GM12872 (cell line): Measurements from ENCODE around the gene DNPEP.

Experiments
- CTCF ChIP-seq: IDR thresholded peaks from 3 replicates; pipeline ENCODE4 v1.5.1; 2011; ENCODE audit warnings: low read depth, mild to moderate bottlenecking, low read length, moderate library complexity; ENCODE audit not compliant: insufficient read depth

DNPEP gene

DNA sequence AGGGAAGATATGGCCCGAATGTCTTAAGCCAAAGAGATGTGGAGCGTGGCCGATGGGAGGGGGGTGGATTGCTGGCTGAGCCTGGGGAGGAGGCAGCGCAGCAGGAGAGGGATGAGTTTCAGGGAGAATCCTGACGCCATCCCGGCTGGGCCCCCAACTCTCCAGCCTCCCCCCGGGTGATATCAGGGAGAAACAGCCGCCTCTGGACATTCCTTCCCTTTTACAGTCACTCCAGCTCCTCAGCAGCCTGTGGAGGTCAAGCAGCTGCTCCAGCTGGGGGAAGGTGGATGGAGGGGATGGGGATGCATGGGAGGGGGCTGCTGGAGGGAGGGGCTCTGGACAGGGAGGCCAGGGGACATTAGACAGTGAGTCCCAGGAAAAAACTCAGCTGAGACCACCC is 20.9 kb upstream of the DNPEP start:
- TF ChIP-seq CTCF: no peak

- TF ChIP-seq CTCF: no peak
Observed at GRCh38 chr2:219408204-219408603, 20.5 kb upstream of the DNPEP start.

- no peak for TF ChIP-seq CTCF
Observed at GRCh38 chr2:219406861-219407230, 19.1 kb upstream of the DNPEP start.

- TF ChIP-seq CTCF: no peak
Observed at GRCh38 chr2:219405958-219406860, 18.5 kb upstream of the DNPEP start.

- no peak for TF ChIP-seq CTCF
Observed at GRCh38 chr2:219405451-219405850, 17.7 kb upstream of the DNPEP start.

DNA sequence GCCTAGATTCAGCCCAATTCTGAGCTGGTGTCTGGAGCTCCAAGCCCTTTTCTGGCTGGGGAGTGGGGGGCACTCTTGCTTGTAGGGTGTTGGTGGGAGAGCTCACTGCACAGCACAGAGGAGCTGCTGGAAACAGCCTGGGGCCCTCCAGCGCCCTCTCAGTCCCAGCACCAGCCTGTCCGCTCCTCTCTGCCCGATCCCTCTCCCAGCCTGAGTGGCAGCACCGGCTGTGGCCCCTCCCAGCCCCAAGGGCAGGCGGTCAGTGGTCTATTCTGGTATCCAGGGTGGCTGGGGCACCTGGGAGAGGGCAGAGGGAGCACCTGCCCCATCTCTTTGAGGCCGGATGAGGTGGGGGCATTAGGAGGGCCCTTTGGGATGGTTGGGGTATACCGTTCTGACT is 17.2 kb upstream of the DNPEP start:
- no peak for TF ChIP-seq CTCF

GRCh38 chr2:219404291-219404910 is 16.7 kb upstream of the DNPEP start:
- TF ChIP-seq CTCF: no peak
